Measurements from ENCODE around the gene MEX3B.
"Not testable (repeated sequence)": the region's sequence is repeated elsewhere in the genome, so short reads cannot be mapped to it uniquely, and the experiment has no call there.

MEX3B gene

DNA sequence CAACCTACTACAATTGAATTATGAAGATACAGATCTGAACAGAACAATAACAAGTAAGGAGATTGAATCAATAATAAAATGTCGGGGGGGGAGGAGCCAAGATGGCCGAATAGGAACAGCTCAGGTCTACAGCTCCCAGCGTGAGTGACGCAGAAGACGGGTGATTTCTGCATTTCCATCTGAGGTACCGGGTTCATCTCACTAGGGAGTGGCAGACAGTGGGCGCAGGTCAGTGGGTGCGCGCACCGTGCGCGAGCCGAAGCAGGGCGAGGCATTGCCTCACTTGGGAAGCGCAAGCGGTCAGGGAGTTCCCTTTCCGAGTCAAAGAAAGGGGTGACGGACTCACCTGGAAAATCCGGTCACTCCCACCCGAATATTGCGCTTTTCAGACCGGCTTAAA, 50.7 kb downstream of the MEX3B start:
- DNase-seq = not testable (repeated sequence)

DNA sequence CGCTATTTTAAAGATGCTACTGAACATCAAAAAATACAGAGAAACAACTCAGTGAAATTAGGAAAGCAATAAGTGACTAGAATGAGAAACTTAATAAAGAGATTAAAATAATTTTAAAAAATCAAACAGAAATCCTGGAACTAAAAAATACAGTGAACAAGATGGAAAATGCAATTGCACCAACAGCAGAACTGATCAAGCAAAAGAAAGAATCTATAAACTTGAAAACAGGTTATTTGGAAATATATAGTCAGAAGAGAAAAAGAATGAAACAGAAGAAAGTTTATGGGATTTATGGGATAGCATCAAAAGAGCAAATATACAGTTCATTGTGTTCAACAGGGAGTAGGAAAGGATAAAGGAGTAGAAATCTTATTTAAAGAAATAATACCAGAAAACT, 53.3 kb downstream of the MEX3B start:
- no peak for DNase-seq

Data from NCI-H226 (cell line).